Sigmoid colon (tissue), 4 donors: Measurements from ENCODE around the gene SNRNP200.

Experiments
- CTCF ChIP-seq, 4 experiments: fragments of 450-650 bp in 3 of 4; fragments of 200-600 bp in 1 of 4; IDR thresholded peaks; one replicate each; pipeline ENCODE4 v1.5.1; 2016 to 2019; ENCODE audit warnings: antibody characterized with exemption in 4 of 4, mild to moderate bottlenecking in 3 of 4, moderate library complexity in 2 of 4
- POLR2A ChIP-seq, 2 donors: fragments of 450-650 bp; IDR thresholded peaks; one replicate each; pipeline ENCODE4 v1.6.1; 2016; ENCODE audit warnings: antibody characterized with exemption in 2 of 2, mild to moderate bottlenecking in 2 of 2, moderate library complexity in 2 of 2
- POLR2AphosphoS5 ChIP-seq, 4 donors: sonication (generic); formaldehyde crosslinking; IDR thresholded peaks; one replicate each; pipeline ENCODE4 v1.6.1; 2017; ENCODE audit warnings: antibody characterized with exemption in 4 of 4

- no peak for TF ChIP-seq CTCF (IDR thresholded peaks at IDR 0.05)
- TF ChIP-seq POLR2AphosphoS5 (IDR thresholded peaks at IDR 0.05) = no peak
- TF ChIP-seq POLR2A (IDR thresholded peaks at IDR 0.05) = no peak
Observed at GRCh38 chr2:96247009-96247408, 58.3 kb downstream of the SNRNP200 start.
